DOHH2 (cell line): ENCODE results near the gene SYNDIG1L.

Source experiments
- EZH2phosphoT487 ChIP-seq: fragments of 200-600 bp; sonication (generic); IDR thresholded peaks from 2 replicates; pipeline ENCODE4 v1.6.1; 2017; ENCODE audit warnings: borderline replicate concordance, mild to moderate bottlenecking, antibody characterized with exemption, low read length, moderate library complexity, mixed read lengths
- TF ChIP-seq, protein P1 (sequence below): fragments of 200-600 bp; sonication (generic); IDR thresholded peaks from one replicate; pipeline ENCODE4 v1.5.1; 2014; ENCODE audit warnings: antibody characterized with exemption, mild to moderate bottlenecking, low read depth, low read length; ENCODE audit not compliant: poor library complexity, severe bottlenecking

DNA sequence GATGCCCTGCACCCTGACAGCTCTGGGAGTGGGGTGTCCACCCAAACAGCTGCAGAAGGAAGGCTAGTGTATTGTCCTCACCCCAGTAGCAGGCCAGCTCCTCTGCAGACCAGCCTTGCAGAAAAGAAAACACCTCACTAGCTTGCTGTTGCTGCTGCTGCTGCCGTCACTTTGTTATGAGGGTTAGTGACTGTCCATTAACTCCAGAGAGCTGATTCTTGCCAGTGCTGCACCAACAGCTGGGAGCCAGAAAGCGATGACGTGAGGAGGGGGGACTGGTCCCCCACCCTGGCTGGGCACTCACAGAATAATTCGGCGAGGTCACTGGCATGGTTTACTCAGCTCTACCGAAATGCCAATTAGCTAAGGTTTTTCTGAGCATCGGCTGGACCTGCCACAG lies 2.8 kb downstream of the SYNDIG1L start:
- TF ChIP-seq, protein P1, sequence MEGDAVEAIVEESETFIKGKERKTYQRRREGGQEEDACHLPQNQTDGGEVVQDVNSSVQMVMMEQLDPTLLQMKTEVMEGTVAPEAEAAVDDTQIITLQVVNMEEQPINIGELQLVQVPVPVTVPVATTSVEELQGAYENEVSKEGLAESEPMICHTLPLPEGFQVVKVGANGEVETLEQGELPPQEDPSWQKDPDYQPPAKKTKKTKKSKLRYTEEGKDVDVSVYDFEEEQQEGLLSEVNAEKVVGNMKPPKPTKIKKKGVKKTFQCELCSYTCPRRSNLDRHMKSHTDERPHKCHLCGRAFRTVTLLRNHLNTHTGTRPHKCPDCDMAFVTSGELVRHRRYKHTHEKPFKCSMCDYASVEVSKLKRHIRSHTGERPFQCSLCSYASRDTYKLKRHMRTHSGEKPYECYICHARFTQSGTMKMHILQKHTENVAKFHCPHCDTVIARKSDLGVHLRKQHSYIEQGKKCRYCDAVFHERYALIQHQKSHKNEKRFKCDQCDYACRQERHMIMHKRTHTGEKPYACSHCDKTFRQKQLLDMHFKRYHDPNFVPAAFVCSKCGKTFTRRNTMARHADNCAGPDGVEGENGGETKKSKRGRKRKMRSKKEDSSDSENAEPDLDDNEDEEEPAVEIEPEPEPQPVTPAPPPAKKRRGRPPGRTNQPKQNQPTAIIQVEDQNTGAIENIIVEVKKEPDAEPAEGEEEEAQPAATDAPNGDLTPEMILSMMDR: no peak
- TF ChIP-seq EZH2phosphoT487: no peak
